ENCODE results near the gene NOTUM. TPM values are rescaled to one million over a fixed set of nuclear protein-coding genes. Genes with fewer than 3 reads are reported as not detected.

The NOTUM gene
- total and polyA plus RNA-seq, 2 of the 4 experiments (the other 2 are of a cell fraction) = 0.05 TPM; not detected in 1

DNA sequence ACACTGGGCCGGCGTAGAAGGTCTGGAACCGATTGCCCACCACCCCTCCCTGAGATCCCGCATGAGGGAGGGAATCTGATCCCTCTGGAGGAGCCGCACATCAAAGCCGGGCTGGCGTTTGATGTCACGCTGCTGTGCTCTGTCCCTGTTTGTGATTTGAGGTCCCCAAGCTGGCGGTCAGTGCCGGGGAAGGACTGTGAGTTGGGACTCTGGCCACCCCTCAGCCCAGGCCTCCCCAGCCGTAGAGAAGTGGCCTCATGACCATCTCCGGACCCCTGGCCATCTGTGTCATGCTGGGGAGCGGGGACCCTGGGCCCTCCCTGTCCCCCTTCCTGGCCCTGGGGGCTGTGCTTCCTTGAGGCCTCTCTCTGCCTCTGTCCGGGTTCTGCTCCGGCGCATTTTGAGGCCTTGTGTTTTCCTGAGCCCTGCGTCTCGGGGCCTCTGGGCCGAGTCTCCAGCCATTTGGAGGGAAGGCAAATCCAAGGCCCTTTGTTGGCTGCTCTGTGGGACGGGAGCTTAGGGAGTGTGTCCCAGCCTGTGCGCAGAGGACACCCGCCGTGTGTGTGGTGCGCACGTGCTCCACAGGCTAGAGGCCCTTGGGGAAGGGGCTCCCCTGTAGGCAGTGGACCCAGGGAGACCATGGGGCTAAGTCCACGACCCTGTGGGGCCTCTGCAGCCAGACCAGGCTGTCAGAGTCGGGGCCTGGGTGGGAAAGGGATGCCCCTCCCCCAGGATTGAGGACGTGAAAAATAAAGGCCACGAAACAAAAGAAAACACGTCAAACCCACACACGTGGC lies 31.5 kb upstream of the NOTUM start:
- Histone ChIP-seq H2AK5ac (ENCODE audit: low read depth, low read length) (no peak overlapping the region), H2BK15ac (ENCODE audit: low read depth, low read length) (no peak overlapping the region), H2AK9ac (replicated peaks; ENCODE audit: low read depth, low read length, poor library complexity) (peak overlapping the region; percentile 75), H2BK5ac (ENCODE audit: low read depth, low read length, poor library complexity, severe bottlenecking) (no peak overlapping the region), H3K36me3 (ENCODE audit: control insufficient read depth, insufficient read depth, low read length) (peaks cover 13% of the 10 kb centered on the region), H4K20me1 (ENCODE audit: insufficient read depth, low read length) (peaks cover 6% of the 10 kb centered on the region), H3K18ac (ENCODE audit: low read depth, low read length) (no peak overlapping the region), H3K4ac (ENCODE audit: low read depth, low read length) (no peak overlapping the region), H3K9me1 (ENCODE audit: insufficient read depth, low read length) (no peaks in the 10 kb centered on the region), H3K4me3 (ENCODE audit: insufficient read depth, low read depth, low read length) (no peak overlapping the region), H2AFZ (replicated peaks; ENCODE audit: low read length, poor library complexity) (peak overlapping the region; percentile 8), H3K27ac (ENCODE audit: insufficient read depth, low read length) (no peak overlapping the region), H3K9ac (ENCODE audit: low read depth, low read length) (no peak overlapping the region), H3K4me1 (ENCODE audit: control insufficient read depth, insufficient read depth, low read length) (peaks cover 13% of the 10 kb centered on the region), H4K5ac (ENCODE audit: low read depth, low read length) (no peak overlapping the region), H3K27me3 (ENCODE audit: control insufficient read depth, insufficient read depth, low read length) (no peaks in the 10 kb centered on the region), H3K23ac (ENCODE audit: low read depth, low read length) (no peak overlapping the region), H2BK120ac (ENCODE audit: low read depth, low read length) (no peak overlapping the region), H2BK20ac (ENCODE audit: low read depth, low read length) (no peak overlapping the region), H4K91ac (ENCODE audit: insufficient read depth, low read depth, low read length) (no peak overlapping the region), H3K9me3 (ENCODE audit: control insufficient read depth, insufficient read depth, low read length) (no peaks in the 10 kb centered on the region), H3K14ac (replicated peaks; ENCODE audit: low read depth, low read length) (no peak overlapping the region), H4K8ac (ENCODE audit: low read depth in 2 of 2, low read length in 2 of 2) (no peak overlapping the region), H3K79me1 (ENCODE audit: low read depth in 1 of 2, low read length in 2 of 2) (peaks cover 9 to 27% of the 10 kb centered on the region in 2 experiments; a peak in 3 of 4 replicates), H3K4me2 (ENCODE audit: low read depth, low read length) (no peak overlapping the region), H3K56ac (ENCODE audit: extremely low read depth, insufficient read depth, low read length) (no peak overlapping the region)
- WGBS, 2 experiments (ENCODE audit: extremely low coverage in 2 of 2, insufficient read length in 1 of 2) = 91% methylated on average over 8 of the region's 31 CpGs; no CpG with 5 or more reads in 1 of the 2 experiments
- no TSS peak for BruUV-seq (replicated peaks)
- in situ Hi-C loops (cut with MboI; ENCODE audit: low sequenced_read_pairs) (no loop called here), dilution Hi-C loops (cut with HindIII; ENCODE audit: low sequenced_read_pairs, unreplicated experiment) (no loop called here), intact Hi-C loops (cut with micrococcal nuclease) (no loop called here)
- ATAC-seq (ENCODE audit: low read depth) = no peak
- CTCF ChIA-PET = interaction anchor here (1.2 kb wide), 1 partner anchor 33 kb away, joined by 3 read pairs; no protein-coding TSS in a partner anchor
- no peak for DNase-seq
- POLR2A ChIA-PET (ENCODE audit: unreplicated experiment) = no interaction called here
- TF ChIP-seq MXI1 (IDR thresholded peaks at IDR 0.05; ENCODE audit: borderline replicate concordance, low read depth, low read length) (no peak), POLR2A (IDR thresholded peaks at IDR 0.05; ENCODE audit: low read depth, low read length) (no peak), RCOR1 (IDR thresholded peaks at IDR 0.05; ENCODE audit: insufficient replicate concordance, low read length) (no peak), FOS (IDR thresholded peaks at IDR 0.05; ENCODE audit: low read depth, low read length) (no peak), CHD1 (IDR thresholded peaks at IDR 0.05; ENCODE audit: low read depth, low read length) (no peak), RFX5 (IDR thresholded peaks at IDR 0.05; ENCODE audit: low read depth, low read length) (no peak), MAZ (IDR thresholded peaks at IDR 0.05; ENCODE audit: borderline replicate concordance, low read depth, low read length) (no peak), RAD21 (IDR thresholded peaks at IDR 0.05; ENCODE audit: low read length) (no peak), MAFK (IDR thresholded peaks at IDR 0.05; ENCODE audit: low read depth, low read length) (no peak), NFE2L2 (IDR thresholded peaks at IDR 0.05; ENCODE audit: low read depth, low read length) (no peak), SMC3 (IDR thresholded peaks at IDR 0.05; ENCODE audit: low read depth, low read length) (no peak), CEBPB (IDR thresholded peaks at IDR 0.05; ENCODE audit: low read depth, low read length) (no peak)
- TF ChIP-seq, protein P1, sequence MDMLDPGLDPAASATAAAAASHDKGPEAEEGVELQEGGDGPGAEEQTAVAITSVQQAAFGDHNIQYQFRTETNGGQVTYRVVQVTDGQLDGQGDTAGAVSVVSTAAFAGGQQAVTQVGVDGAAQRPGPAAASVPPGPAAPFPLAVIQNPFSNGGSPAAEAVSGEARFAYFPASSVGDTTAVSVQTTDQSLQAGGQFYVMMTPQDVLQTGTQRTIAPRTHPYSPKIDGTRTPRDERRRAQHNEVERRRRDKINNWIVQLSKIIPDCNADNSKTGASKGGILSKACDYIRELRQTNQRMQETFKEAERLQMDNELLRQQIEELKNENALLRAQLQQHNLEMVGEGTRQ (IDR thresholded peaks at IDR 0.05; ENCODE audit: low read depth, low read length) = no peak
- TF ChIP-seq, protein P2, sequence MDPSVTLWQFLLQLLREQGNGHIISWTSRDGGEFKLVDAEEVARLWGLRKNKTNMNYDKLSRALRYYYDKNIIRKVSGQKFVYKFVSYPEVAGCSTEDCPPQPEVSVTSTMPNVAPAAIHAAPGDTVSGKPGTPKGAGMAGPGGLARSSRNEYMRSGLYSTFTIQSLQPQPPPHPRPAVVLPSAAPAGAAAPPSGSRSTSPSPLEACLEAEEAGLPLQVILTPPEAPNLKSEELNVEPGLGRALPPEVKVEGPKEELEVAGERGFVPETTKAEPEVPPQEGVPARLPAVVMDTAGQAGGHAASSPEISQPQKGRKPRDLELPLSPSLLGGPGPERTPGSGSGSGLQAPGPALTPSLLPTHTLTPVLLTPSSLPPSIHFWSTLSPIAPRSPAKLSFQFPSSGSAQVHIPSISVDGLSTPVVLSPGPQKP (IDR thresholded peaks at IDR 0.05; ENCODE audit: borderline replicate concordance, low read depth, low read length) = no peak
- TF ChIP-seq, protein P3, sequence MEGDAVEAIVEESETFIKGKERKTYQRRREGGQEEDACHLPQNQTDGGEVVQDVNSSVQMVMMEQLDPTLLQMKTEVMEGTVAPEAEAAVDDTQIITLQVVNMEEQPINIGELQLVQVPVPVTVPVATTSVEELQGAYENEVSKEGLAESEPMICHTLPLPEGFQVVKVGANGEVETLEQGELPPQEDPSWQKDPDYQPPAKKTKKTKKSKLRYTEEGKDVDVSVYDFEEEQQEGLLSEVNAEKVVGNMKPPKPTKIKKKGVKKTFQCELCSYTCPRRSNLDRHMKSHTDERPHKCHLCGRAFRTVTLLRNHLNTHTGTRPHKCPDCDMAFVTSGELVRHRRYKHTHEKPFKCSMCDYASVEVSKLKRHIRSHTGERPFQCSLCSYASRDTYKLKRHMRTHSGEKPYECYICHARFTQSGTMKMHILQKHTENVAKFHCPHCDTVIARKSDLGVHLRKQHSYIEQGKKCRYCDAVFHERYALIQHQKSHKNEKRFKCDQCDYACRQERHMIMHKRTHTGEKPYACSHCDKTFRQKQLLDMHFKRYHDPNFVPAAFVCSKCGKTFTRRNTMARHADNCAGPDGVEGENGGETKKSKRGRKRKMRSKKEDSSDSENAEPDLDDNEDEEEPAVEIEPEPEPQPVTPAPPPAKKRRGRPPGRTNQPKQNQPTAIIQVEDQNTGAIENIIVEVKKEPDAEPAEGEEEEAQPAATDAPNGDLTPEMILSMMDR (conservative IDR thresholded peaks at IDR 0.05; ENCODE audit: low read depth, low read length) = no peak
